GOT3 (cell line): ENCODE results near the gene NFAT5.
"Not testable (repeated sequence)": the region's sequence is repeated elsewhere in the genome, so short reads cannot be mapped to it uniquely, and the experiment has no call there.

ENCODE experiments used
- DNase-seq: peaks from one replicate; lab custom pipeline; 2025; ENCODE audit warnings: mixed read lengths; lab: John Stamatoyannopoulos, UW

NFAT5 gene

GRCh38 chr16:69555437-69555836, 10.3 kb upstream of the NFAT5 start:
- no peak for DNase-seq

DNA sequence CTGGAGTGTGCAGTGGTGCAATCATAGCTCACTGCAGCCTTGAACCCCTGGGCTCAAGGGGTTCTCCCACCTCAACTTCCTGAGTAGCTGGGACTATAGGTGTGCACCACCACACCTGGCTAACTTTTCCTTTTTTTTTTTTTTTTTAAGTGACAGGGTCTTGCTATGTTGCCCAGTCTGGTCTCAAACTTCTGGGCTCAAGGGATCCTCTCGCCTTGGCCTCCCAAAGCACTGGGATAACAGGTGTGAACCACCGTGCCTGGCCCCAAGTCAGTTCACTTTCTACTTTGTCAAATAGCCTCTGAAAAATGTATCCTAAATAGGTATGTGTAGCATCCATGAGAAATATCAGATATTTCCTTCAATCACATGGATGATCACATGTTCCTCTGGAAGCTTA, 9.9 kb upstream of the NFAT5 start:
- DNase-seq: no peak

DNA sequence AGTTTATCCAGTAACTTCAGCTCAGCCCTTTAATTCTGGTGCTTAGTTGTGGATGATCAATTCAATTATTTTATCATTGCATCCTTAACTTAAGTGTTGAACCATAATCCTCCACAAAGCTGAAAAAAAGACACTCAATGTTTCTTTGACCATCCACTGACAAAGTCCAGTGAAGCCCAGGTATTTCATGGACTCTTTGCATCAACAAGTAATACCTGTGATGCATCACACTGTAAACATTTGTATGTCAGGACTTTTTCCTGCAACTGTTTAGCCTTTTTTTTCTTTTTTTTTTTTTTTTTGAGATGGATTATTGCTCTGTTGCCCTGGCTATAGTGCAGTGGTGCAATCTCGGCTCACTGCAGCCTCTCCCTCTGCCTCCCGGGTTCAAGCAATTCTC, 6.6 kb upstream of the NFAT5 start:
- DNase-seq: no peak

DNA sequence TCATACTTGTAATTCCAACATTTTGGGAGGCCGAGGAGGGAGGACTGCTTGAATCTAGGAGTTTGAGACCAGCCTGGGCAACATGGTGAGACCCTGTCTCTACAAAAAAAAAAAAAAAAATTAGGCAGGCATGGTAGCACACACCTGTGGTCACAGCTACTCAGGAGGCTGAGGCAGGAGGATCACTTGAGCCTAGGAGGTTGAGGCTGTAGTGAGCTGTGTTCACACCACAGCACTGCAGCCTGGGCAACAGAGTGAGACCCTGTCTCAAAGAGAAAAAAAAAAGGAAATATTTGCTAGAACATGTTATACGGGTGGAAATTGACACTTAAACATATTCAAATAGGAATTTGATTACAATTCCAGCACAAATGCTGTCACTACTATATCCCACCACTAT, 4.4 kb upstream of the NFAT5 start:
- DNase-seq: not testable (repeated sequence)

- DNase-seq: no peak
Observed at GRCh38 chr16:69561901-69562300, 3.9 kb upstream of the NFAT5 start.

DNA sequence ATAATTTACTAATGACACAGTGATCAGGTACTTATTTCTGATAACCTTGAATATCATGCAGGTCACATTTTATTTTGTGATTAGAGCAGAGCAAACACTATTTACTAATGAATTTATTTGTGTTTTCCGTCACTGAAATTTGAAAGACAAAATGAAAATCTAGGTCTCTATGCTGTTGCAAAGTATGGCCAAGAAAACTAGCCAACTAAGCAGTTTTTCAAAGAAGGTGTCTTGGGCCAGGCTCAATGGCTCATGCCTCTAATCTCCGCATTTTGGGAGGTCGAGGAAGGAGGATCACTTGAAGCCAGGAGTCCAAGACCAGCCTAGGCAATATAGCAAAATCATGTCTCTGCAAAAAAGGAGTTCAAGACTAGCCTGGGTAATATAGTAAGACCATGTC, 3.0 kb upstream of the NFAT5 start:
- DNase-seq: no peak

GRCh38 chr16:69563605-69564580, 1.9 kb upstream of the NFAT5 start:
- DNase-seq: no peak

DNA sequence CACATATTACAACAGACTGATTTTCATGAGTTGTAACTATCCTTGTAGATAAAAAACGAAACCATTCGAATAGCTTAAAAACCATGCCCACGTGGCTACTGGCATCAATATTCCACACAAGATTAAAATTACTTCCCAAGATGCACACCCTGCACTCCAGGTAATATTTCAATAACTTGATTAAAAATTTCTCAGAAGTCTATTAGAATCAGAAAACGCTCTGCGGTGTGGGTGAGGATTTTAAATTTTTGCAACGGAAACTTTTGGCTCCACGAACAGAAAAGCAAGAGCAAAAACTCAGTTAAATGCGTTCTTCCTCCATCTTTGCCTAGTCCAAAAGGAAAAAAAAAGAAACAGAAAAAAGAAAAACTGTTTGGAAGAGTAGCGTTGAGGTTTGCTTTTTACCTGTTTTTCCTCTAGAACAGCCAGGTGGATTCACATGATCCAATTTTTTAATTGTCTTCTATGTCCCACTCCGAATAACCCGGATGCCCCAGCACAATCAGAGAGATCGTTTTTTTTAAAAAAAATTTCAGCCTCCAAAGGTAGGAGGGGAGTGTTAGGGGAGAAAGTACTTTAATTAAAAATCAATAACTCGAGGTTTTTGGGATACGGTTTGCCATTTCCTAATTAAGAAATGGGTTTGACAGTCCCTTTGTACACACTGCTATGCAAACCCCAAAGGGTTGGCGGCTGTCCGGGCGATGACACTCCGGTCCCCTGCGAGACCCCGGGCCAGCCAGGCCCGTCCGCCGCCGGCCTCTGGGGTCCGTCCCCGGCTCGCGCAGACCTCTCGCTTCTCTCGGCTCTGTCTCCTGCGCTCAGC, 708 bp upstream of the NFAT5 start:
- no peak for DNase-seq

GRCh38 chr16:69566240-69566980, 644 bp downstream of the NFAT5 start:
- DNase-seq: no peak

- no peak for DNase-seq
Observed at GRCh38 chr16:69566981-69567680, 1.4 kb downstream of the NFAT5 start.

DNA sequence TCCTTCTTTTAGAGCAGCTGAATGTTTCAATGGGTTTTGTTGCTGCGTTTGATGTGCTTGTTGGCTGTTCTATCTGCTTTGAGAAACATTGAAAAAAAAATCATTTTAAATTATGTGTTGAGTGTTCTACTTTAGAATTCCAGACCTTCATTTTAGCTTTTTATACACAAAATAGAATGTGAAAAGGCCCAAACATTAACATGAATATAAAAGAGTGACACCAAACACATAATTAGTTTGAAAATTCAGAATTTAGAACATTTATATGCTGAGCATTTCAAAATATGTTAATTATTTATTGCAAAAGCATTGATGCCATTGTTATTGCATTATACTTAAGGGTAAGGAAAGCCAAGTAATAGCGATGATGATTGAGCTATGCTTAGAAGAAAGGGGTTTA, 2.9 kb downstream of the NFAT5 start:
- DNase-seq: no peak

GRCh38 chr16:69578771-69579170, 13.0 kb downstream of the NFAT5 start:
- DNase-seq: not testable (repeated sequence)

- DNase-seq: no peak
Observed at GRCh38 chr16:69579783-69580481, 14.2 kb downstream of the NFAT5 start.

- DNase-seq: no peak
Observed at GRCh38 chr16:69581297-69581696, 15.5 kb downstream of the NFAT5 start.

- DNase-seq: not testable (repeated sequence)
Observed at GRCh38 chr16:69584493-69584892, 18.7 kb downstream of the NFAT5 start.

DNA sequence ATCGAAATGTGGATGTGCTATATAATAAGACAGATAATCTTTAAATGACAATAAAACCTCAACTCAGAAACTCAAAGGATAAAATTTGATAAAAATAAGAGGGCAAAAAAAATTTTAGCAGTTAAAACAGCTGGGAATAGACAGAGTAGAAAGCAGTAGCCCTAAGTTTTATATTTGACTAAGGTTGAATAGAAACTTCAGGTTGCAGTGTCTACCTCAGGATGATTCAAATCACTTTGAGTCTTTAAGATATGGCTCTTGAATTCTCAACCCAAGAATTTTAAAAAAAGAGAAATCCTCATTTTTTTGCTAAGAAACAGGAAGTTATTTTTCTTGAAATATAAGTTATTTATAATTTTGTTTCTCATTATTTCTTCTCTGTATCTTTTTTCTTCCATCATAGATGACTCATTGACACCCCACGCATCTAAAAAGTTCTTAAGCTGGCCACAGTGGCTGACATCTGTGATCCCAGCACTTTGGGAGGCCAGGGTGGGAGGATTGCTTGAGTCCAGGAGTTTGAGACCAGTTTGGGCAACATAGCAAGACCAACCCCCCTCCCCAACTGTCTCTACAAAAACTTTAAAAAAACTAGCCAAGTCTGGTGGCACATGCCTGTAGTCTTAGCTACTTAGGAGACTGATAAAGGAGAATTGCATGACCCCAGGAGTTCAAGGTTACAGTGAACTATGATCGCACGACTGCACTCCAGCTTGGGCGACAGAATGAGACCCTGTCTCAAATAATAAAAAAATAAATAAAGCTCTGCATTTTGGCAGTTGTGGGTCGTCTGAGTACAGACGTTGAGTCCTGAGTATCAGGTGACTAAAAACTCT, 23.9 kb downstream of the NFAT5 start:
- DNase-seq: no peak

DNA sequence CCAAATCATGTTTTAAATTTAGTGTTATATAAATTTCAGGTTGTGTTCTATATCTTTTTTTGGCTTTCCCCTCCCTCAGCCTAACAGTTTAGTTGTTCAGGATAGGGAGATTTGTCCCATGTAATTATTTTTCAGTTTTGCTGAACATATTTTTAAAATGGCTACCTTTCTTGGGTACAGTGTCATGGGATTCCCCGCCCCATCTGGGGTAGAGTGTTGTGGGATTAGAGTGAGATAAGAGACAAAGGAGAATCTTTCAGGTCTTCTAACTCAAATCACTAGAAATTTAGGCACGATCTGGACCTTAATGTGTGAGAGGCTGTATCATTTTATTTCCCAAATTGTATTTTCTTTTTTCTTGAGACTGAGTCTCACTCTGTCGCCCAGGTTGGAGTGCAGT, 24.8 kb downstream of the NFAT5 start:
- DNase-seq: no peak

DNA sequence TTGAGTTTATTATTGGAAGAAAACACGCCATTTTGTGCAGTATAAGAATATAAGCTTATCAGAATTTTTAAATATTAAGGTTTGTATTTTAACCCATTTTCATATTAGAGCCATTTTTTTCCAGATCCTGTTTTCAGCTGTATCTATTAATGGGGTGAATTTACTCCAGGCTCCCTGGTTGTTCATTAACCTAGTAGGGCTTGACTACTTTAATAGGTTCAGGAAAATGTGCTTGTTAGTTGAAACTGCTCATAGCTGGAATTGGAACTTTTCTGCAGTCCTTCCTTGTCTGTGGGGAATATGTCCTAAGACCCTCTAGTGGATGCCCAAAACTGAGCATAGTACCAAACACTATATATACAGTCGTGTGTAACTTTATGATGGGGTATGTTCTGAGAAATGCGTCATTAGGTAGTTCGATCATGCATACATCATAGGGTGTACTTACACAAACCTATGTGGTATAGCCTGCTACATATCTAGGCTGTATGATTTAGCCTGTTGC, 28.0 kb downstream of the NFAT5 start:
- no peak for DNase-seq

DNA sequence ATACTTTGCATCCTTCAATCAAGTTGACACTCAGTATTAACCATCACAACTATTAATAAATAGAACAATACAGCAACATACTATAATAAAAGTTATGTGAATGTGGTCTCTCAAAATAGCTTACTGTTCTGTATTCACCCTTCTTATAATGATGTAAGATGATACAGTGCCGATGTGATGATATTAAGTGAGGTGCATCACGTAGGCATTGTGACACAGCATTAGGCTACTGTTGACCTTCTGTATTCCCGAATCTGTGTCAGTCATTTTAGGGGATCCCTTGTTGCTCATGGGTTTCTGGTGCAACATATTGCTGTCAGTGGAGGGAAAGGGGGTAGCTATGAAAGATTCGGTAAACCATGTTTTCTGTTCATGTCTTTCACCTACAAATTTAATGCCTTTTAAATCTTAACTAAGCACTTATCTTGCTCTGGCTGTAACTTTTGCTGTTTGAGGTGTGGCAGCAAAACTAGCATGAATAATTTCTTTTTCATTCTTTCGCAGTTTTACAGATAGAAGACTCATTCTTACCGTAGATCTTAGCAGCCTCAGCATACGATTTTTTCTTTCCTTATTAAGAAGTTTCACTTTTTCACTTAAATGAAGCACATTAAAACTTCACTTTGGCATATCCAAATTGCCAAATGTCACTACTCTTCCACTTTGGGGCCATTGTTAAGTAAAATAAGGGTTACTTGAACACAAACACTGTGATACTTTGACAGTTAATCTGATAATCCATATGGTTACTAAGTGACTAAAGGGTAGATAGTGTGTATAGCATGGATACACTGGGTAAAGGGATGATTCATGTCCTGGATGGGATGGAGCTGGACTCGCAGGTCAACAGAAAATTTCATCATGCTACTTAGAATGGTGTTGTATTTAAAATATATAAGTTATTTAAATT, 29.6 kb downstream of the NFAT5 start:
- no peak for DNase-seq
